ENCODE data around the gene KCNQ4. TPM values are rescaled to one million over a fixed set of nuclear protein-coding genes. Genes with fewer than 3 reads are reported as not detected.

The KCNQ4 gene
- polyA plus RNA-seq, 6 donors from 2014 or later, result 0.11 TPM; not detected in 5

- H3K27ac Mint-ChIP-seq, result no peak overlapping the region
- H3K4me1 Mint-ChIP-seq, result peaks cover 16 to 19% (median 17%) of the 10 kb centered on the region in 3 donors
- no peak for ATAC-seq (ENCODE audit: low read depth in 2 of 2)
- H3K27me3 Mint-ChIP-seq, result peaks cover 22 to 68% (median 64%) of the 10 kb centered on the region in 3 donors
- peak overlapping the region in 2 of 8 donors; percentile 14 to 15 for H3K4me3 Mint-ChIP-seq
- H3K9me3 Mint-ChIP-seq, result no peaks in the 10 kb centered on the region
- DNase-seq, result no peak
- H3K36me3 Mint-ChIP-seq, result no peaks in the 10 kb centered on the region
Measured at GRCh38 chr1:40786995-40787705, 3.6 kb downstream of the KCNQ4 start.

DNA sequence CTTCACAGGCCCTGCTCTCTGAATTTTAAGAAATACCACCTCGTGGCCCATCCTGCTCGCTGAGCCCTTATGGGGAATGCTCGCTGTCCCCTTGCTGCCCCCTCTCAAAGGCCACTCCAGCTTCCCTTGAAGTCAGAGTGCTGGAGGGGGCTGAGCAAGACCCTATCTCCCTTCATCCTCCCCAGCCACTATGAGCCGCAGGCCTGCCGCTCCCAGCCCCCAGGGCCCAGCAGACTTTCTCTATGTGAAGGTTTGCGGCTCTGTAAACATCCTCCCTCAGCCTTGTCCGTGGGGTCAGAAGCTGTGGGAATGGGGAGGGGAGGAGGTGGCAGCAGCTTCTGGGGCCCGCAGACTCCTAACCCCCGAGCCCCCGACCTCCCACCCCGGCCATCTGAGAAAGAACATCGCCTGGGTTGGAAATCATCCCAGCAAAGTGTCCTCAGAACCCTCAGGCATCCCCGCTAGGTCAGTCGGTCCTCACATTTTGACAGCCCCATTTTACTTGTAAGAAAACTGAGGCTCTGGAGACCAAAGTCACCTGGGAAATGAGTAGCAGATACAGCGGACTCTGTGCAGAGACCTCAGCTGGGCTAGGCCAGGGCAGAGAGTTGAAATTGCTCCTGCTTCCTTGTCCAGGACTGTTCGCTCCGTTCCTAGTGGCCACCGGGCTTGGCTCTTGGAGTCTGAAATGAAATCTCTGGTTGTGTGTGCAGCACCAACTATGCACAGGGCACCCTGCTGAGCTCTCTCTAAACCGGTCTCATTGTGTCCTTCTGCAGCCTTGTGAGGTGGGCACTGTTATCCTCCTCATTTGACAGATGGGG is 4.4 kb downstream of the KCNQ4 start:
- no peak for DNase-seq
- H3K9me3 Mint-ChIP-seq, result no peaks in the 10 kb centered on the region
- H3K36me3 Mint-ChIP-seq, result no peaks in the 10 kb centered on the region
- H3K27ac Mint-ChIP-seq, result peak overlapping the region in 1 of 6 donors; percentile 48
- no peak overlapping the region for H3K4me3 Mint-ChIP-seq
- peaks cover 22 to 62% (median 60%) of the 10 kb centered on the region in 3 donors for H3K27me3 Mint-ChIP-seq
- ATAC-seq (ENCODE audit: low read depth in 2 of 2), result no peak
- H3K4me1 Mint-ChIP-seq, result peaks cover 15% of the 10 kb centered on the region in 3 donors

DNA sequence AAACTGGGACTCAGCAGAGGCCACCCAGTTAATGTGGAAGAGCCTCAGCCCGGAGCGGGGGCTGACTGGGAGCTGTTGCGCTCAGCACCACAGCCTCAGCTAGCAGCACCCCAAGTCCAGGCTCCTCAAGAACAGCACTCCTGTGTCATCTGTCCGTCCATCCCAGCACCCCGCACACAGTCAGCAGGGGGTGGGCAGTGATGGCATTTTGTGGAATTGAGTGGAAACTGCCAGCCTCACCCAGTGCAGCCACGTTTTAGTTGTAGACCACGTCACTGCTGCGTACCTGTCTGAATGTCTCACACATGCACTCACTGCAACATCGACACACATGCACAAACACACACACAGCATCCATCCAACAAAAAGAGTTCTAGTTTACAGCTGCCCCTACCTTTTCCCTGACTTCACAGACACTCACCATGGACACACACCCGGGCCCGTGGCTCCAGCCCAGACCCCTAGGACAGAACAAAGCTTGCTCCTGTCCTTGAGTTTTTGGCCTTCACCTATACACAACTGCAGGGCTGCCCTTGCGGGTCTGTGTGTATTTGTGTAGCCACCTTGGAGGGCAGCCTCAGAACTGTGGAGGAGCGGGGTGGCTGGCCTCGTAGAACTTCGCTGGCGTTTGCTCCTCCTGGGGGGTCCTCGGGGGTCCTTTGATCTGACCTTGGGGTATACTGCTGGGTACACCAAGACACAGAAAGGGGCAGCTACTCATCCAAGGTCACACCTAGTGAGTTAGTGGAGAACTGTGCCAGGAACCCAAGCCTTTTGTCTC is 5.2 kb downstream of the KCNQ4 start:
- H3K4me3 Mint-ChIP-seq, result no peak overlapping the region
- no peak for DNase-seq
- no peaks in the 10 kb centered on the region for H3K9me3 Mint-ChIP-seq
- H3K36me3 Mint-ChIP-seq, result no peaks in the 10 kb centered on the region
- H3K27me3 Mint-ChIP-seq, result peaks cover 24 to 58% (median 54%) of the 10 kb centered on the region in 3 donors
- peaks cover 8 to 11% (median 9%) of the 10 kb centered on the region in 3 donors for H3K4me1 Mint-ChIP-seq
- no peak for ATAC-seq (ENCODE audit: low read depth in 2 of 2)
- no peak overlapping the region for H3K27ac Mint-ChIP-seq

DNA sequence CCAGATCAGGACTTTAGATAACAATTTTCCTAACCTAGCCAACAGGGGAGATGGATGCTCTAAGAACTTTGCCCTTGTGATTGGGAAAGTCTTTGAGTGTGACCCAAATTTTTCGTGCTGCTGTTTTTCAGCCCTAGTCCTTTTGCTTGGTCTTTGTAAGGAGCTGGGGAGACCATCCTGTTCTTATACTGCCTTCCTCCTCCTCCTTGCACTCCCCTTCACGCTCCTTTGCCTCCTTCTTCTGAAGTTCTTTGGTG is 5.7 kb downstream of the KCNQ4 start:
- Mint-ChIP-seq H3K4me1 (peaks cover 7 to 10% (median 8%) of the 10 kb centered on the region in 3 donors), H3K27ac (no peak overlapping the region)
- no peak for ATAC-seq (ENCODE audit: low read depth in 2 of 2)

GRCh38 chr1:40789661-40790430 is 6.3 kb downstream of the KCNQ4 start:
- Mint-ChIP-seq H3K27ac (peak overlapping the region in 2 of 6 donors; percentile 9 to 11), H3K4me1 (peaks cover 1 to 6% (median 4%) of the 10 kb centered on the region in 3 donors), H3K4me3 (no peak overlapping the region), H3K9me3 (no peaks in the 10 kb centered on the region), H3K36me3 (no peaks in the 10 kb centered on the region), H3K27me3 (peaks cover 27 to 53% (median 45%) of the 10 kb centered on the region in 3 donors)
- ATAC-seq (ENCODE audit: low read depth in 2 of 2), result no peak
- DNase-seq, result no peak

More for the DNA sequence above, 5.7 kb downstream of the KCNQ4 start:
- no peak for DNase-seq
- Mint-ChIP-seq H3K4me3 (no peak overlapping the region), H3K27me3 (peaks cover 27 to 59% (median 51%) of the 10 kb centered on the region in 3 donors), H3K9me3 (no peaks in the 10 kb centered on the region), H3K36me3 (no peaks in the 10 kb centered on the region)

- H3K36me3 Mint-ChIP-seq, result no peaks in the 10 kb centered on the region
- no peak for ATAC-seq (ENCODE audit: low read depth in 2 of 2)
- H3K27ac Mint-ChIP-seq, result no peak overlapping the region
- H3K4me1 Mint-ChIP-seq, result peaks cover 5 to 11% (median 9%) of the 10 kb centered on the region in 3 donors
- no peak overlapping the region for H3K4me3 Mint-ChIP-seq
- no peaks in the 10 kb centered on the region for H3K9me3 Mint-ChIP-seq
- H3K27me3 Mint-ChIP-seq, result peaks cover 20 to 37% (median 25%) of the 10 kb centered on the region in 3 donors
- DNase-seq, result no peak
Measured at GRCh38 chr1:40792036-40792435, 8.4 kb downstream of the KCNQ4 start.

- Mint-ChIP-seq H3K27ac (peak overlapping the region in 1 of 6 donors; percentile 44), H3K9me3 (no peaks in the 10 kb centered on the region), H3K36me3 (no peaks in the 10 kb centered on the region), H3K27me3 (peaks cover 15 to 33% (median 16%) of the 10 kb centered on the region in 3 donors), H3K4me3 (no peak overlapping the region), H3K4me1 (peaks cover 9 to 19% (median 12%) of the 10 kb centered on the region in 3 donors)
- DNase-seq (no peak), ATAC-seq (ENCODE audit: low read depth in 2 of 2) (no peak)
Measured at GRCh38 chr1:40793617-40794016, 10.0 kb downstream of the KCNQ4 start.

- no peaks in the 10 kb centered on the region for H3K9me3 Mint-ChIP-seq
- DNase-seq (no peak), ATAC-seq (ENCODE audit: low read depth in 2 of 2) (no peak)
- peak overlapping the region in 1 of 8 donors; percentile 44 for H3K4me3 Mint-ChIP-seq
- H3K4me1 Mint-ChIP-seq, result peaks cover 9 to 19% (median 12%) of the 10 kb centered on the region in 3 donors
- no peak overlapping the region for H3K27ac Mint-ChIP-seq
- H3K36me3 Mint-ChIP-seq, result no peaks in the 10 kb centered on the region
- peaks cover 12 to 33% (median 15%) of the 10 kb centered on the region in 3 donors for H3K27me3 Mint-ChIP-seq
Measured at GRCh38 chr1:40794048-40794447, 10.5 kb downstream of the KCNQ4 start.

DNA sequence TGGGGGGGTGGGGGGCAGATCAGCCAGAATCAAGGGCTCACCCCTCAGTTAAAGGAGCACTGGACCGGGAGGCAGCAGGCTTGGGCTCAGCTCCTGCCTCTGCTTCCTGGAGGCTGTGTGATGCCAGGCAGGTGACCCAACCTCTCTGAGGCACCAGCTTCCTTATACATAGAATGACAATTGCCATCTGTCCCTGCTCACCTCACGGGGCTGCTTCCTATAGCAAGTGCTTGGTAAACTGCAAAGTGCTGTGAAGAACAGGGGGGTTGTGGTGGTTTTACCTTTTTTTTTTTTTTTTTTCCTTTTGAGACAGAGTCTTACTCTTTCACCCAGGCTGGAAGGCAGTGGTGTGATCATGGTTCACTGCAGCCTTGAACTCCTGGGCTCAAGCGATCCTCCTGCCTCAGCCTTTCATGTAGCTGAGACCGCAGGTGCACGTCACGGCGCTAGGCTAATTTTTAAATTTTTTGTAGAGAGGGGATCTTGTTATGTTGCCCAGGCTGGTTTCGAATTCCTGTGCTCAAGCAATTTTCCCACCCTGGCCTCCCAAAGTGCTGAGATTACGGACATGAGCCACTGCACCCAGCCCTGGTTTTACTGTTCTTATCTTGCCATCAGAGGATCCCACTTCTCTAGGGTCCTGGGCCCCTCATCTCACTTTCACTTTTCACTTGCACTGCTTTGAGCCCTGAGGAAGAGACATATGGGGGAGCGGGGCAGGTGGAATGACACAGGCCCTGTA is 11.6 kb downstream of the KCNQ4 start:
- DNase-seq, result no peak

GRCh38 chr1:40795811-40796586 is 12.4 kb downstream of the KCNQ4 start:
- DNase-seq (no peak), ATAC-seq (ENCODE audit: low read depth in 2 of 2) (no peak)
- Mint-ChIP-seq H3K9me3 (no peaks in the 10 kb centered on the region), H3K4me1 (peaks cover 14 to 31% (median 17%) of the 10 kb centered on the region in 3 donors), H3K27ac (no peak overlapping the region), H3K36me3 (no peaks in the 10 kb centered on the region), H3K4me3 (peak overlapping the region in 2 of 8 donors; percentile 1 to 31), H3K27me3 (peaks cover under 1 to 17% (median 5%) of the 10 kb centered on the region in 3 donors)

More for the DNA sequence above, 11.6 kb downstream of the KCNQ4 start:
- no peaks in the 10 kb centered on the region for H3K36me3 Mint-ChIP-seq
- peaks cover 9 to 24% (median 11%) of the 10 kb centered on the region in 3 donors for H3K27me3 Mint-ChIP-seq
- H3K4me3 Mint-ChIP-seq, result peak overlapping the region in 2 of 8 donors; percentile 24 to 31
- H3K9me3 Mint-ChIP-seq, result no peaks in the 10 kb centered on the region
- peaks cover 9 to 22% (median 12%) of the 10 kb centered on the region in 3 donors for H3K4me1 Mint-ChIP-seq
- no peak overlapping the region for H3K27ac Mint-ChIP-seq
- ATAC-seq (ENCODE audit: low read depth in 2 of 2), result no peak

DNA sequence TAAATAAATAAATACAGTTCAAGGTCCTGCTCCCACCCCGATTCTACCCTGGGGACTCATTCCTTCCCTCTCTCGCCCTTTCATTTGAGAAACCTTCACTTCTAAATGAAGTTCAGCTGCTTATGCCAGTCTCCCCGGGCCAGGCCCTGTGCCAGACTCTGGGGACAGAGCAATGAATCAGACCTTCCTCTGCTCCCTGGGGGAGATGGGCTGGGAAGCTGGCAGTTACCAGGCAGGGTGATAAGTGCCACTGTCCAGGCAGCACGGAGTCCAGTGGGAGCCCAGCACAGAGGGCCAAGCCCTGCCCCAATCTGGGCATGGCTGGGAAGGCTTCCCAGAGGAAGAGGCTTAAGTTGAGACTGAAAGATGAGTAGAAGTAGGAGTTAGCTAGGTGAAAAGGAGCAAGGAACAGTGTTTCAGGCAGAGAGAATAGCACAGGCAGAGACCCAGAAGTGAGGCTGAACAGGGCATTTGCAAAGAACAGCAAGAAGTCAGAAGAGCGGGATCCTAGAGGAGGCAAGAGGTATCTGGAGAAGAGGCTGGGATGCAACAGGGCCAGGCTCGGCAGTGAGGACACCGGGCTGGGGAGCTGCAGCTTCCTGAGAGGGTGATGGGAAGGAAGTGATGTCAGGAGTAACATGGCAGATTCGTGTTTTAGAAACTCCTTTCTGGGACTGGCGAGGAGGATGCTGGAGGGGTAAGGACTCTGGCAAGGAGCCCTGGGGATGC is 13.5 kb downstream of the KCNQ4 start:
- DNase-seq, result no peak
- no peaks in the 10 kb centered on the region for H3K9me3 Mint-ChIP-seq
- peak overlapping the region in 4 of 8 donors; percentile 0 to 9 (median 5) for H3K4me3 Mint-ChIP-seq
- ATAC-seq (ENCODE audit: low read depth in 2 of 2), result no peak
- H3K4me1 Mint-ChIP-seq, result peaks cover 24 to 41% (median 27%) of the 10 kb centered on the region in 3 donors
- peak overlapping the region in 3 of 6 donors; percentile 3 to 81 (median 76) for H3K27ac Mint-ChIP-seq
- H3K27me3 Mint-ChIP-seq, result peaks cover 0 to 17% (median 5%) of the 10 kb centered on the region in 3 donors
- no peaks in the 10 kb centered on the region for H3K36me3 Mint-ChIP-seq

All from naive B cell (primary cell).